ENCODE measurements around the gene ADAMTS17. TPM values are rescaled to one million over a fixed set of nuclear protein-coding genes. Genes with fewer than 3 reads are reported as not detected.
"Not testable (repeated sequence)": the region's sequence is repeated elsewhere in the genome, so short reads cannot be mapped to it uniquely, and the experiment has no call there.

The ADAMTS17 gene
- polyA plus RNA-seq, 5 donors = 1.9 to 4.1 (median 3.0) TPM

GRCh38 chr15:100093211-100094126, 248.3 kb downstream of the ADAMTS17 start:
- no peak for DNase-seq

- no peak for DNase-seq
These were observed 249.7 kb downstream of the ADAMTS17 start for GRCh38 chr15:100092034-100092433.

GRCh38 chr15:100090411-100090810, 251.4 kb downstream of the ADAMTS17 start:
- no peak for DNase-seq

DNA sequence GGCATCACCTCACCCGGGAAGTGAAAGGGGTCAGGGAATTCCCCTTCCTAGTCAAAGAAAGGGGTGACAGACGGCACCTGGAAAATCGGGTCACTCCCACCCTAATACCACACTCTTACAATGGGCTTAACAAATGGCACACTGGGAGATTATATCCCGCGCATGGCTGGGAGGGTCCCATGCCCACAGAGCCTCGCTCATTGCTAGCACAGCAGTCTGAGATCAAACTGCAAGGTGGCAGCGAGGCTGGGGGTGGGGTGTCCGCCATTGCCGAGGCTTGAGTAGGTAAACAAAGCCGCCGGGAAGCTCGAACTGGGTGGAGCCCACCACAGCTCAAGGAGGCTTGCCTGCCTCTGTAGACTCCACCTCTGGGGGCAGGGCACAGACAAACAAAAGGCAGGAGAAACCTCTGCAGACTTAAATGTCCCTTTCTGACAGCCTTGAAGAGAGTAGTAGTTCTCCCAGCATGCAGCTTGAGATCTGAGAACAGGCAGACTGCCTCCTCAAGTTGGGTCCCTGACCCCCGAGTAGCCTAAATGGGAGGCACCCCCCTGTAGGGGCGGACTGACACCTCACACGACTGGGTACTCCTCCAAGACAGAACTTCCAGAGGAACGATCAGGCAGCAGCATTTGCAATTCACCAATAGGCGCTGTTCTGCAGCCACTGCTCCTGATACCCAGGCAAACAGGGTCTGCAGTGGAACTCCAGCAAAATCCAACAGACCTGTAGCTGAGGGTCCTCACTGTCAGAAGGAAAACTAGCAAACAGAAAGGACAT, 257.5 kb downstream of the ADAMTS17 start:
- not testable (repeated sequence) for DNase-seq

DNA sequence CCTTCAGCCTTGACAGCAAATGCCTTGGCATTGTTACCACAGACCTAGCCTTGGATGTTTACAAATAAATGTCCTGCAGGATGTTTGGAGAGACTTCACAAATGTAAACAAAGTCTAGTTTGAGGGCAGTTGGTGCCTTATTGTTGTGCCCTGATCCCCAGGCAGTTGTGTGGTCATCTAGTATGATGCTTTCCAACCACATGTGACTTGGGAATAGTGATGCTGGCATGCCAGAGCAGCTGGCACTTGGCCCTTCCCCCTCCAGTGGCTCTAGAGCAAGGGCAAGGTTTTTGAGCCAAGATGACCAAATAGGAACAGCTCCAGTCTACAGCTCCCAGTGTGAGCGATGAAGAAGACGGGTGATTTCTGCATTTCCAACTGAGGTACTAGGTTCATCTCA, 258.2 kb downstream of the ADAMTS17 start:
- DNase-seq = no peak

DNA sequence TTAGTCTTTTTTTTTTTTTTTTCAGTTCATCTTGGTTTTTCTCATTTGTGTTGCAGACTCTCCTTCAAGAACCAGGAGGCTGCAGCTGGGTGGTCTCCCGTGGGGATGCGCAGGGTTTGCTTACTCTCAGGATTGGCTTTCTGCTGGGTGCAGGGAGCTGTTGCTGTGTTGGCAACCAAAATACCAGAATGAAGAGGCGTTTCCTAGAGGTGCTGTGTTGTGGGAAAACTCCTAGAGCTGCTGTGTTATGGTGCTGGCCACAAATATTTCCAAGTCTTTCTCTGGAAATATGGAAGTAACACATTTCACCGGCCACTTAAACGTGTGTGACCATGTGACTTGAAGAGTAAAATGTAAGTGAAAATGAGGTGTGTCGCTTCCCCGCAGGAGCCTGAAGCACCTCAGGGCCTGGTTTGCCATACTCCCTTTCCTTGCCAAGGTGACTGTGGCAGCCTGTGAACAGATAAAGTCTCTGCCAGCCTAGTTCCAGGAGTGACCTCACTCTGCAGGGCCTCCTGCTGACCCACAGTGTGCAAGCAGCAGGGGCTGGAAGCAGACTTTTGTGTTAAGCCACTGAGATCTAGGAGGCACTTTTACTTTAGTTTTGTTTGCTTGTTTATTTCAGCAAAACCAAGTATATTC, 258.9 kb downstream of the ADAMTS17 start:
- DNase-seq = no peak

DNA sequence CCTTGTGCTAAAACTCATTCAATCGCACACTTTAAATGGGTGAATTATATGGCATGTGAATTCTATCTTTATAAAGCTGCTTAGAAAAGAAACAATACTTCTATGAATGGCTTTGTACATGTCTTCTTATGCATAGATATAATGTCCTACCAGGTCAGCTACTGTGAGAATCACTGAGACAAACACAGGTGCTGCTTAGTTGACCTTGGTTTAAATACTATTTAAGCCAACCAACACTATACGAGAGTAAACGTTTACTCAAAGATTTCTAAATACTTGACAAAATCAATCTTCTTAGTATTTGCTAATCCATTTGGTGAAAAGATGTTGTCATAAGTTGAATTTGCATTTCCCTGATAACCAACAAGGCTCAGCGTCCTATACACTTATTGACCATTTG, 260.3 kb downstream of the ADAMTS17 start:
- DNase-seq = no peak

DNA sequence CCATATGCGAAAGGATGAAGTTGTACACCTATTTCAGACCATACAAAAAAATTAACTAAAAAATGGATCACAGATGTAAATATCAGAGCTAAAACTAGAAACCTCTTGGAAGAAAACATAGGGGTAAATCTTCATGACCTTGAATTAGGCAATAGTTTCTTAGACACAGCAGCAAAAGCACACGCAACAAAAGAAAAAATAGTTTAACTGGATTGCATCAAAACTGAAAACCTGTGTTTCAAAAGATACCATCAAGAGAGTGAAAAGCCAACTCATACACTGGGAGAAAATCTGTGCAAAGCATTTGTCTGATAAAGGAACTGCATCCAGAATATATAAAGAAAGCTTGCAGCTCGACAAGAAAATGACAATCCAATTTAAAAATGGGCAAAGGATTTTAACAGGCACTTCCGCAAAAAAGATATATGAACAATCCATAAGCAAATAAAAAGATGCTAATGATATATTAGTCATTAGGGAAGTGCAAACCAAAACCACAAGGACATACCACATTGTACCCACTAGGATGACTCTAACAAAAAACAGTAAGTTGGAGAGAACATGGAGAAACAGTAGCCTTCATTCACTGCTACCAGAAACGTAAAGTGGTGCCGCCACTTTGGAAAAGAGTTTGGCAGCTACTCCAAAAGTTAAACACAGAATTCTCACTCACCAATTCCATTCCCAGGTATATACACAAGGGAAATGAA, 263.1 kb downstream of the ADAMTS17 start:
- DNase-seq = no peak

DNA sequence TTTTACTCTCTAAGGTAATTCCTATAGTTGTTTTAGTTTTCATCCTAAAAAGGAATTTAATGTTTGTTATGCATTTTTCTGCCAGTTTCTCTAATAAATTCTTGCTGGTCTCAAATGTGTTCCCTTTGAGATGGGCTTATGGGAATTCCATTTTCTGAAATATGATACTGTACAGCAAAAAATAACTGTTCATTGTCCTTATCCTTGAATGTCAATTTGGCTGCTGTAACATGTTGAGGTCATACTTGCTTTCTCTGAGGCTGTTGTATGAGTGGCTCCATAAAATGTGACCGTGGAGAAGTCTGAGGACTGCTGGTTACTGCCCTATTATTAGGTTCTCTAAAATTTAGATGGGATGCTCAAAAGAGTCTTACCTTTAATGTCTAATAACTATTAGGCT, 266.5 kb downstream of the ADAMTS17 start:
- DNase-seq = no peak

- DNase-seq = no peak
These were observed 267.8 kb downstream of the ADAMTS17 start for GRCh38 chr15:100073982-100074381.

DNA sequence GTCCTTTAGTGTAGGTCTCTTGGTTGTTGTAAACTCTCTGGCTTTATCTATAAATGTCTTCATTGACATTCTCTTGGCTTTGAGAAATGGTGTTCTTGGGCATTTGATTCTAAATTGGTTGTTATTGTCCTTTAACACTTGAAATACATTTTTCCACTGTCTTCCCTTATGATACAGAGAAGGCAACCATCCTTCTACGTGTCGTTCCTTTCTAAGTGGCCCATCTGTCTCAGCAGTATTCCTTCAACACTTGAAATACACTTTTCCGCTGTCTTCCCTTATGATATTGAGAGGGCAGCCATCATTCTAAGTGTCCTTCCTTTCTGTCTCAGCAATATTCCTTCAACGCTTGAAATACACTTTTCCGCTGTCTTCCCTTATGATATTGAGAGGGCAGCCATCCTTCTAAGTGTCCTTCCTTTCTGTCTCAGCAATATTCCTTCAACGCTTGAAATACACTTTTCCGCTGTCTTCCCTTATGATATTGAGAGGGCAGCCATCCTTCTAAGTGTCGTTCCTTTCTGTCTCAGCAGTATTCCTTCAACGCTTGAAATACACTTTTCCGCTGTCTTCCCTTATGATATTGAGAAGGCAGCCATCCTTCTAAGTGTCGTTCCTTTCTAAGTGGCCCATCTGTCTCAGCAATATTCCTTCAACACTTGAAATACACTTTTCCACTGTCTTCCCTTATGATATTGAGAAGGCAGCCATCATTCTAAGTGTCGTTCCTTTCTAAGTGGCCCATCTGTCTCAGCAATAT, 275.1 kb downstream of the ADAMTS17 start:
- not testable (repeated sequence) for DNase-seq

DNA sequence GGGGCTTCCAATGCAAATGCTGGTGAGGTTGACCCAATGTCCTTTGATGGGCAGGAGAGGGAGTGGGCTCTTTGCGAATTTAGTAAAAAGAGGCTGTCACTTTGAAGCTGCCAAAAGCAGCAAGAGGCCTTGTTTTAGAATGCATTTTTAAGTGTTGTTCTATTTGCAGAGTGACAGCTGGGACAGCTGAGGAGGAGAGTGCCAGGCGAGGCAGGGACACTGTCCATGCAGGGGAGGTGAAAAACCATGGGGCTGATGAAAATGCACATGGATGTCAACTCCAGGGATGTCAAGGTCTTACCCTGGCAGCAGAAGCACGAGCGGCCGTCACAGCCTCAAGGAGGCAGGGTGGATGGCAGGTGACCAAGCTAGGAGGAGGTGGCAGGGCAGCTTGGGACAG, 279.8 kb downstream of the ADAMTS17 start:
- no peak for DNase-seq

- DNase-seq = peak; percentile 25 to 46
These were observed 281.4 kb downstream of the ADAMTS17 start for GRCh38 chr15:100060276-100060926.

DNA sequence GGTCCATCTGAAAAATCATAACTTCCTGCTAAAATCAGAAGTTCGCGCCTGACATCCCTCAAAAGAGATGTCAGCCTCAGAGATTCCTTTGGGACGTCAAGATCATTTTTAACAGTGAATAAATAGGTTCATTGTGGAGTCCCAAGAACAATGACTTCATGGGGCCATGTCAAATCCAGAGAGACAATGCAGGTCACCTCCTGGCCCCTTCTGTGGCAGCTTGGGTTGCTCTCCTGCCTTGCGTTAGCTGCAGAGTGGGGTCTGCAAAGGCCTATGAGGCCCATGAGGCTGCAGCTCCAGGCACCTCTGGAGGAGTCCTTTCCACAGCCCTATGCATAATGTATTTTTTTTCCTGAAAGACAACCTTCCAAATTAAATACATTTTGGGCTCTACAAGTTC, 282.3 kb downstream of the ADAMTS17 start:
- DNase-seq = no peak

- no peak for DNase-seq
These were observed 282.7 kb downstream of the ADAMTS17 start for GRCh38 chr15:100059094-100059493.

DNA sequence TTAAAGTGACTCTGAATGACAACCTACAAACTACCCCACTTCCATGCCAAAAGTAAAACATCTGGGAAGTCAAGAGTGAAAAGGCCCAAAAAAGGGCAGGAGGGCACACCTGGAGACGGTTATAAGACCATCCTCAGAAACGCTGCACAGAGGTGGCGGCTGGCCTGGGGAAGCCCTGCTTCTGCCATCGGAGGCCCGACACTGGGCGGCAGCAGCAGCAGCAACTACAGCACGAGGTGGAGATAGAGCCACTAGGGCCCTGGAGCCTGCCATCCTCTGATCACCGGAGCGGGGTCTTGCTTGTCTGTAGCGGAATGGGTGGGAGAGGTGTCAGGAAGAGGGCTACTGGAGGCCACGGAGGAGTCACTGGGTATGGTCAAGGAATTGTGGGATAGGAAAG, 283.3 kb downstream of the ADAMTS17 start:
- DNase-seq = no peak

DNA sequence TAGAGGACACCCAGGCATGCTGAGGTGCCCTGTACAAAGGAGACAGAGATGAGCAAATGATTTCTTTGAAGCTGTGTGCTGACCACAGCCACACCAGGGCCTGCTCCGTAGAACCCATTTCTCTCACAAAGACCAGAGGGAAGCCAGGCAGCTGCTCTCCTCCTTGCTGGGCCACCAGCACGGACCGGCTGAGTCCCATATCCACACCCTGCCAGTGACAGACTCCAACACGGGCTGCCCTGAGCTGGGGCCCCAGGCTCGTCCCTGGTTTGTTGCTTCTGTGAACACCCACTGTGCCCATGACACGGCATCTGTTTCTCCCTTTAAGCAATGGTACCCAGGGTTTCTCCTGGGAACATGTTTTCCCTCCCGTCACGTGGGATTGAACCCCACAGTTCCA, 284.5 kb downstream of the ADAMTS17 start:
- DNase-seq = no peak

DNA sequence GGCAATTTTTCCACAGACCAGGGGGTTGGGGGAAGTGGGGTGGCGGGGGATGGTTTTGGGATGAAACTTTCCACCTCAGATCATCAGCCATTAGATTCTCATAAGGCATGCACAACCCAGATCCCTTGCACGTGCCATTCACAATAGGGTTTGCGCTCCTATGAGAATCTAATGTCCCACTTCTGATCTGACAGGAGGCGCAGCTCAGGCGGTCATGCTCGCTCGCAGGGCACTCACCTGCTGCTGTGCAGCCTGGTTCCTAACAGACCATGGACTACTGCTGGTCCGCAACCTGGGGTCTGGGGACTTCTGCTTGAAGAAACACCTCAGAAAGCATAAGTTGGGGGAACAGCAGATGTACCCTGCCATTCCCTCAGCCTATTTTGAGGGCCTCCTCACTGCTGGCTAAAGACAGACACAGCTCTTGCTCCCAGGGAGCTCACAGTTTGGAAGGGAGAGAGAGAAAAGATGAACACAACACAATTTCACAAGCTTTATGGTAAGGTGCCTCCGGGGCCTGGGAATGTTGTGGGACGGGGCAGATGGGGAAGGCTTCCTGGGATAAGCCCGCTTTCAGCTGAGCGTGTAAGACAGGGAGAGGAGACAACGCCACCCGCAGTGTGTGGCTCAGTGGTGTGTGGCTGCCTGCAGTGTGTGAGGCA, 285.2 kb downstream of the ADAMTS17 start:
- no peak for DNase-seq

GRCh38 chr15:100055821-100056220, 286.0 kb downstream of the ADAMTS17 start:
- no peak for DNase-seq

DNA sequence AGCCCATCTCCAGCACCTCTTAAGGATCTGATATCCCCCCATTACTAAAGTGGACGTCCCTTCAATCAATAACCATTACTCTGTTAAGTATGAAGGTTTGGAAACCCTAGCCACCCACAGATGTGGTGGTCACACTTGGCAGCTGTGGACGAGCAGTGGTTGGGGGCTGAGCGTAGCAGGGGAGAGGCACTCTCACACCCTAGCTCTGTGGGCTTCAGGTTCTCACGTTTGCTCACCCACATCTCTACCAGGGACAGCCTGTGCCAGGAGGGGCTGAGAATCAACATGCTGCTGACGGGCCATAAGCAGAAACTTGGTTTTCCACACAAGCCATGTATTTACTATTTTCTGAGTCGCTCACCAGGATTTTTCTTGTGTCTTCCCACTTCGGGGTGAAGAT, 287.2 kb downstream of the ADAMTS17 start:
- DNase-seq = no peak

Measured in right lung (tissue), 5 donors.